H1 (cell line): ENCODE results near the gene KRTAP10-3. TPM values are rescaled to one million over a fixed set of nuclear protein-coding genes. Genes with fewer than 3 reads are reported as not detected.

Experiments
- CHD7 ChIP-seq: fragments of 300-600 bp; sonication (generic); IDR thresholded peaks from 2 replicates; pipeline ENCODE4 v1.7.1; 2012; ENCODE audit warnings: low read length, moderate library complexity, mild to moderate bottlenecking, inconsistent platforms; ENCODE audit not compliant: insufficient replicate concordance
- EZH2 ChIP-seq: fragments of 200-600 bp; sonication (generic); IDR thresholded peaks from 2 replicates; pipeline ENCODE4 v1.7.1; 2012; ENCODE audit warnings: low read depth, mild to moderate bottlenecking, moderate library complexity, low read length, inconsistent platforms; ENCODE audit not compliant: severe bottlenecking
- GABPA ChIP-seq: IDR thresholded peaks from 2 replicates; pipeline ENCODE4 v1.6.1; 2011; ENCODE audit warnings: mild to moderate bottlenecking, low read length, moderate library complexity, borderline replicate concordance; ENCODE audit not compliant: insufficient read depth
- MAFK ChIP-seq: IDR thresholded peaks from 2 replicates; pipeline ENCODE4 v1.6.1; 2012; ENCODE audit warnings: low read depth, mild to moderate bottlenecking, improper control_type of control experiment, low read length
- RBBP5 ChIP-seq: IDR thresholded peaks from 2 replicates; pipeline ENCODE4 v1.7.1; 2012; ENCODE audit warnings: low read depth, mild to moderate bottlenecking, inconsistent platforms, low read length, moderate library complexity, borderline replicate concordance
- SIX5 ChIP-seq: IDR thresholded peaks from 2 replicates; pipeline ENCODE4 v1.6.1; 2011; ENCODE audit warnings: mild to moderate bottlenecking, low read depth, low read length
- SP1 ChIP-seq: IDR thresholded peaks from 2 replicates; pipeline ENCODE4 v1.6.1; 2011; ENCODE audit warnings: low read depth, low read length
- SP4 ChIP-seq: IDR thresholded peaks from 2 replicates; pipeline ENCODE4 v1.6.1; 2012; ENCODE audit warnings: low read length, inconsistent platforms
- polyA plus RNA-seq, 7 experiments: library from polyadenylated mRNA; depleted of rRNA in 3 of 7; stranded (reverse) in 5 of 7; unstranded in 2 of 7; fragments of >200 nt in 5 of 7; fragments of 200-250 nt in 2 of 7; gene quantifications; 1 replicate in 5 of 7; 2 replicates in 1 of 7; 4 replicates in 1 of 7; pipeline versions ENCODE4 v1.2.1 to v1.2.3, GENCODE V29; 2011 to 2013; ENCODE audit warnings: missing spikeins in 2 of 7, mixed read lengths in 2 of 7
- total RNA-seq: library from RNA; stranded (reverse); fragmentation: NEBNext Ultra II Directional; extraction: Animal tissue kit (Norgen Biotek cat#: 25700); gene quantifications from 2 replicates; pipeline ENCODE4 v1.2.1, GENCODE V29; 2021

KRTAP10-3 gene
- total and polyA plus RNA-seq, 2 of the 8 experiments (the other 6 are each of a cell fraction or from before 2014, with no cell fraction given): not detected

GRCh38 chr21:44514746-44515358 lies 43.7 kb downstream of the KRTAP10-3 start (continued):
- TF ChIP-seq CHD7 (no peak), EZH2 (no peak), SIX5 (no peak), GABPA (no peak), SP1 (no peak), RBBP5 (no peak), MAFK (no peak), SP4 (no peak)
